Gastrocnemius medialis (tissue), 4 donors: ENCODE data around the gene MARCHF4. TPM values are rescaled to one million over a fixed set of nuclear protein-coding genes. Genes with fewer than 3 reads are reported as not detected.

Experiments used
- ATAC-seq, 2 donors: fragments of 150-250 bp; one replicate each; pipeline ENCODE4 v1.9.1; 2016
- DNase-seq, 2 donors: peaks; one replicate each; pipeline ENCODE4 v3.0.0-alpha.2; 2019
- H3K27ac ChIP-seq, 4 donors: fragments of 200-600 bp; sonication (generic); 1 replicate in 1 of 4; 2 replicates in 3 of 4; pipeline ENCODE4 v1.5.1; 2016 to 2018; ENCODE audit warnings: mild to moderate bottlenecking in 2 of 4, moderate library complexity in 1 of 4
- H3K27me3 ChIP-seq, 3 donors: fragments of 200-600 bp; sonication (generic) in 2 of 3; 1 replicate in 1 of 3; 2 replicates in 2 of 3; pipeline versions ENCODE4 v1.5.1 to v1.6.0; 2016 to 2019; ENCODE audit warnings: mild to moderate bottlenecking in 1 of 3, moderate library complexity in 1 of 3
- H3K36me3 ChIP-seq, 2 donors: fragments of 200-600 bp; sonication (generic) in 1 of 2; one replicate each; pipeline ENCODE4 v1.5.1; 2017 to 2018
- H3K4me1 ChIP-seq, 2 donors: fragments of 200-600 bp; sonication (generic) in 1 of 2; one replicate each; pipeline ENCODE4 v1.5.1; 2016 to 2017; ENCODE audit warnings: mild to moderate bottlenecking in 2 of 2
- H3K4me3 ChIP-seq, 4 donors: fragments of 200-600 bp; sonication (generic) in 3 of 4; 1 replicate in 1 of 4; 2 replicates in 3 of 4; pipeline ENCODE4 v1.5.1; 2016 to 2019; ENCODE audit warnings: mild to moderate bottlenecking in 2 of 4
- H3K9me3 ChIP-seq, 3 donors: fragments of 200-600 bp; sonication (generic) in 2 of 3; 1 replicate in 1 of 3; 2 replicates in 2 of 3; pipeline ENCODE4 v1.5.1; 2016 to 2019
- CTCF ChIP-seq, 5 experiments: fragments of 450-650 bp in 3 of 5; fragments of 200-600 bp in 2 of 5; sonication (generic) in 2 of 5; IDR thresholded peaks in 4 of 5; conservative IDR thresholded peaks in 1 of 5; 1 replicate in 4 of 5; 2 replicates in 1 of 5; pipeline ENCODE4 v1.5.1; 2016 to 2019; ENCODE audit warnings: antibody characterized with exemption in 5 of 5, mild to moderate bottlenecking in 3 of 5, moderate library complexity in 3 of 5
- POLR2A ChIP-seq, 2 donors: fragments of 450-650 bp; IDR thresholded peaks; one replicate each; pipeline ENCODE4 v1.6.1; 2017; ENCODE audit warnings: antibody characterized with exemption in 2 of 2, mild to moderate bottlenecking in 2 of 2, moderate library complexity in 2 of 2
- in situ Hi-C, 4 donors: fragments of 200-750 bp; cut with MboI; loops; one replicate each; pipeline versions ENCODE4 v1.15.0 to v1.8.0; 2017; ENCODE audit warnings: low sequenced_read_pairs in 4 of 4
- intact Hi-C: fragments of 100-400 bp; cut with DNase I; formaldehyde crosslinking; loops from one replicate; pipeline ENCODE4 v1.15.1; 2023; ENCODE audit warnings: low total_unique reads
- total RNA-seq, 4 donors: library from RNA; depleted of rRNA; stranded (reverse); fragments of >200 nt; gene quantifications; one replicate each; pipeline versions ENCODE4 v1.1.0 to v1.2.3, GENCODE V29; 2016

The MARCHF4 gene
- total RNA-seq, 4 donors from 2014 or later: not detected

GRCh38 chr2:216370961-216371712, 1.1 kb downstream of the MARCHF4 start:
- TF ChIP-seq POLR2A (IDR thresholded peaks at IDR 0.05): no peak
- TF ChIP-seq CTCF (IDR thresholded peaks at IDR 0.05 in 4 of 5, conservative IDR thresholded peaks at IDR 0.05 in 1 of 5): no peak
- no peaks in the 10 kb centered on the region for H3K36me3 ChIP-seq
- DNase-seq (no peak), ATAC-seq (no peak)
- intact Hi-C loops: no loop called here
- no peaks in the 10 kb centered on the region for H3K9me3 ChIP-seq
- no peak overlapping the region for H3K4me3 ChIP-seq
- no peak overlapping the region for H3K27ac ChIP-seq
- peaks cover 6 to 10% of the 10 kb centered on the region in 2 donors for H3K4me1 ChIP-seq
- H3K27me3 ChIP-seq: peaks cover 34 to 55% (median 44%) of the 10 kb centered on the region in 3 donors
- in situ Hi-C loops: no loop called here

DNA sequence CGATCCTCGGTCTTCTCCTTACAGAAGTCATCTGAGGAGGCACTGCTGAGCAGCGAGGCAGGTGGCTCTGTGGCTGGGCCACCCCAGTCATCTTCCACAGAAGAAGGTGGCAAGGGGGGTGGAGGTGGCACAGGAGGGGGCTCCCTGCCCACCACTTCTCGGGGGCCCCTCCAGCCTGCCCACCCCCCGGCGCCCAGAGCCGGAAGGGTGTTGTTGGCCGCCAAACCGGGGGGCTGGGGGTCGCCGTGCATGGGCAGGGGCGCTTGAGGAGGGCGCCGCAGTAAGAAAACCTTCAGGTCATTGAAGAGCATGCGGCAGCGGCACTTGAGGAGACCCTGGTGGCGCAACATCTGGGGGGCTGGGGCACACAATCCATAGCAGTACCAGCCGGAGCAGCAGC, 2.5 kb downstream of the MARCHF4 start:
- TF ChIP-seq CTCF (IDR thresholded peaks at IDR 0.05 in 4 of 5, conservative IDR thresholded peaks at IDR 0.05 in 1 of 5) (no peak), POLR2A (IDR thresholded peaks at IDR 0.05) (no peak)
- in situ Hi-C loops (no loop called here), intact Hi-C loops (no loop called here)
- no peak for ATAC-seq
- H3K4me3 ChIP-seq: no peak overlapping the region
- DNase-seq: no peak
- peaks cover 6 to 10% of the 10 kb centered on the region in 2 donors for H3K4me1 ChIP-seq
- no peak overlapping the region for H3K27ac ChIP-seq
- no peaks in the 10 kb centered on the region for H3K9me3 ChIP-seq
- H3K27me3 ChIP-seq: peaks cover 34 to 57% (median 49%) of the 10 kb centered on the region in 3 donors
- H3K36me3 ChIP-seq: no peaks in the 10 kb centered on the region

GRCh38 chr2:216366777-216367471, 5.4 kb downstream of the MARCHF4 start:
- Histone ChIP-seq H3K36me3 (no peaks in the 10 kb centered on the region), H3K9me3 (no peaks in the 10 kb centered on the region), H3K27me3 (peaks cover 27 to 41% (median 37%) of the 10 kb centered on the region in 3 donors), H3K27ac (no peak overlapping the region), H3K4me1 (peaks cover 2 to 5% of the 10 kb centered on the region in 2 donors), H3K4me3 (no peak overlapping the region)
- ATAC-seq (no peak), DNase-seq (no peak)
- in situ Hi-C loops: no loop called here
- intact Hi-C loops: no loop called here
- TF ChIP-seq CTCF (IDR thresholded peaks at IDR 0.05 in 4 of 5, conservative IDR thresholded peaks at IDR 0.05 in 1 of 5): no peak
- TF ChIP-seq POLR2A (IDR thresholded peaks at IDR 0.05): no peak

GRCh38 chr2:216365518-216365917, 6.8 kb downstream of the MARCHF4 start:
- intact Hi-C loops (no loop called here), in situ Hi-C loops (no loop called here)
- Histone ChIP-seq H3K4me3 (no peak overlapping the region), H3K4me1 (no peaks in the 10 kb centered on the region), H3K27me3 (peaks cover 13 to 30% (median 23%) of the 10 kb centered on the region in 3 donors), H3K27ac (no peak overlapping the region), H3K36me3 (no peaks in the 10 kb centered on the region), H3K9me3 (no peaks in the 10 kb centered on the region)
- TF ChIP-seq CTCF (IDR thresholded peaks at IDR 0.05 in 4 of 5, conservative IDR thresholded peaks at IDR 0.05 in 1 of 5) (no peak), POLR2A (IDR thresholded peaks at IDR 0.05) (no peak)
- ATAC-seq (no peak), DNase-seq (no peak)
